ENCODE results near the gene BUB1B.

Gene BUB1B

DNA sequence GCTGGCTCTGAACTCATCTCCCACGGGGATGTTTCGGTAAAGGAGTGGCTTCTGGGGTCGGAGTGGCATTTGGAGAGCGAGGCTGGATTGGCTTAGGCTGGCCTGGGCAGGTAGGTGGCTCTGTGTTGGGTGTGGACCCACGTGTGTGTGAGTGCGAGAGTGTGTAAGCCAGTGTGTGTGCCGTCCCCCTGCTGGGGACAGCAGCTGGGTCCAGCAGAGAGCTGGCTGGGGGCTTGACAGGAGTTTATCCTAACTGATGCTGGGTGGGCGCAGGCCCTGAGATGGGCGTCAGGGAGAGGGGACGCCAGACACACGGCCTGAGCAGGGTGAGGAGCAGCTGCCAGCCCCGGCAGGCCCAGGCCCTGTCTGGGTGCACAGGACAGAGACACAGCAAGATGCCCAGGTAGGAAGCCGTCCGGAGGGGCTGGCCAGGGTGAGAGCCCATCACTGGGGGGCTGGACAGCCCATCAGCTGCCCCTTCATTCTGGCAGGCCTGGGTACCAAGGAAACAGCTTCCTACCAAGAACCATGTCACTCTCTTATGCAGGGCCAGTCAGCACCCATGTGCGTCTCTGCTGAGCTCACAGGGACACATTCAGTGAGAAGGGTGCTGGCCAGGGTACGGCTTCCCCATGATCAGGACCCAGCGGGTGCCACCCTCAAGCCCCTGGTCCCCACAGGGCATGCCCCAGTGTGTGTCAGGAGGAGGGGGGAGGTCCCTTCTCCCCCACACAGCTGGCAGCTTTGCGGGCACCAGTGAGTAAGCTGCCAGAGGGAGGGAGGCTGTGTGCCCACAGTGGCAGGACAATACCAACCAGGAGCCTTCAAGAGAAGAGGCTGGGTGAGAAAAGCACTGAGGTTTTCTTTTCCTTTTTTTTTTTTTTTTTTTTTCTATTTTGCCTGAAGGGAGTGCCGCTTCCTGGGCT lies 79.1 kb downstream of the BUB1B start:
- no peak for DNase-seq (ENCODE audit: low read depth in 3 of 3, low spot score in 1 of 3)

DNA sequence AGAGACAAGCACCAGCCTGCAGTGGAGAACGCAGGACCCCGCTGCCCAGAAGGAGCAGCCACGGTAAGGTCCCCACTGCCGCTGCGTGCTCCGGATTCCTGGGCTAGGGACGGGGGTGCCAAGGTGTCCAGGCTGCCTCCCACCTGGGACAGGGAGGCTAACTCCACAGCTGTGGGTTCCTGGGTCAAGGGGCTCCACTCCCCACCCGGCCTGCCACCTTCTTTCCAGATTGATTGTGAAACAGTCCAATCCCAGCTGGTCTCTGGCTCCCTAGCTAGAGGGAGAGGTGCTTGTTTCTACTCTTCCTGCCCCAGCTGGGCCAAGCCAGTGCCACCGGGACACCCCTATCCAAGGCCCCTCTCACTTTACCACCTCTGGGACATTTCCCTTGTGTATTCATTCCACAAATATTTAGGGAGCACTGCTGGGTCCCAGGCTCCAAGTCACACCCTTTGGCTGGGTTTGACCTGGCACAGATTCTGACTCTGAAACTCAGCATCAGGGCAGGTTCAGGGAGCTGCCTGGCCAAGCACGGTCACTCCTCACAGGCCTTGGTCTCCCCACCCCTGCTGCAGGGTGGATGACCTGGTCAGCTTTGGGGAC lies 79.9 kb downstream of the BUB1B start:
- DNase-seq (ENCODE audit: low read depth in 3 of 3, low spot score in 1 of 3), result no peak

DNA sequence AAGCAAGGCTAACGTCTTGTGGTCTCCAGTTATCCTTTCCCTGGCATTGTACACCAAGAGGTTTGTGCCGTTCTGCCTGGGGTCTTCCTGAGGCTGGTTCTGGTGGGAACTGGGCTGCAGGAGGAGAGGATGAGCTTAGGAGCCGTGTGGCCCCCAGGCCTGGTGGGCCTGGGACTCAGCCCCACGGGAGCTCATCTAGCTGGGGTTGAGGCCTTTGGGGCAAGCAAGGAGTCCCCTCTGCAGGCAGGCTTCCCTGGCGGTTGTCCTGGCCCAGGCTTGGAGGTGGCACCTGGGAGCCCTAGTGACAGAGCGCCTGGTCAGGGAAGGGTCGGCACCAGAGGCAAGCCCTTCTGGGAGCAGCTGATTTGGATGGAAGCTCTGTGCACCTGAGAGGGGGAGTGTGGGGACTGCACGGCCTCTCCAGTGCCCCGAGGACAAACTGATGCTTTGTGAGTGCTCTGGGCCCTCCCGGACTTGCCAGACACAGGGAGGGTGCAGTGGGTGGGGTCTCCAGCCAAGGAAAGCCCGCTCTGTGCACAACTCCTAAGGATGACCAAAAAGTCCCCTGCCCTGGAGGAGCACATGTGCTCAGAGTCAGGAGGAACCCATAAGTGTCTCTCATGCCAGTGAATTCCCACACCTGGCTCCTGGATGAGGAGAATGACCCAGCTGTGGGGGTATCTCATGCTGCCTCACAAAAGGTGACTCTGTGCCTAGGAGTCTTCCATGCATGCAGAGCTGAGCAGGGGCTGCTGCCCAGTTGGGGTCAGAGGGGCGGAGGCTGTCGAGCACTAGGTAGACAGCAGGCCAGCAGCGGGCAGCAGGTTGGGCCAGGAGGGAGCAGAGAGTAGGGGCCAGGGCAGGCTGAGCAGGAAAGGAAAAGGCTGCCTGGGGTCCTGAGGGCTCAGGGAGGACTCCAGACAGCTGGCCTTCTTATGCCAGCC lies 80.7 kb downstream of the BUB1B start:
- DNase-seq (ENCODE audit: low read depth in 3 of 3, low spot score in 1 of 3), result no peak

DNA sequence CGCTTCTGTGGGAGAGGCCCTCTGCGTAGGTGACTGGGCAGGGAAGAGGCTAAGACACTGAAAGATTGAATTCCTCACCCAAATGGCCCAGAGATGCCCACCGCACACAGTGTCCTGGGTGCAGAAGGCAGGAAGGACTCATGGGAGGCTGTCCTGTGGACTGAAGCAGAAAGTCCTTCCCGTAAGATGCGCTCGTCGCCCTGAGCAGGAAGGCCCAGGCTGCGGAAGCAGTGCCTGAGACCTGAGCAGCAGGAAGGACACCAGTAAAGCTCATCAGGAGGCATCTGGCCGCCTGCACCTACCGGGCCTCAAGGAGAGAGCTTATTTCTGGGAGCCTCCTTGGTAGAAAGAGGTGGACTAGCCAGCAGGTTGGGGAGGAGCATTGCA lies 81.3 kb downstream of the BUB1B start:
- DNase-seq (ENCODE audit: low read depth in 3 of 3, low spot score in 1 of 3), result no peak

DNA sequence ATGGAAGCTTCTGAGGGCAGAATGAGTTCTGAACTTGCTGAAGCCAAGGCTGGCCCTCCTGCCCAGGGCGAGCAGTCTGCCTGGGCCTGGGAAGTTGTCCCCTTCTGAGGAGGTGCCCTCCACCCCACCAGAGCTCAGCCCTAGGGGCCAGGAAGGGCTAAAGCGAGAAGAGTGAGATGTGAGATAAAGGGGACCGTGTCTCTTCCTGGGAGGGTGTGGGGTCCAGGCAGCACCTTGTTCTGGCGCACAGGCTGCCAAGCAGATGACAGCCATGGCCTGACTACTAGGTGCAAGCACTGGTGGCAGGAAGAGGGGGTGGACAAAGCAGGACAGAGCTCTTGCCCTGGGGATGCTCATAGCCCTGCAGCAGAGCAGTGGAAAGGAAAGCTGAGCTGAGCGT lies 81.7 kb downstream of the BUB1B start:
- no peak for DNase-seq (ENCODE audit: low read depth in 3 of 3, low spot score in 1 of 3)

DNA sequence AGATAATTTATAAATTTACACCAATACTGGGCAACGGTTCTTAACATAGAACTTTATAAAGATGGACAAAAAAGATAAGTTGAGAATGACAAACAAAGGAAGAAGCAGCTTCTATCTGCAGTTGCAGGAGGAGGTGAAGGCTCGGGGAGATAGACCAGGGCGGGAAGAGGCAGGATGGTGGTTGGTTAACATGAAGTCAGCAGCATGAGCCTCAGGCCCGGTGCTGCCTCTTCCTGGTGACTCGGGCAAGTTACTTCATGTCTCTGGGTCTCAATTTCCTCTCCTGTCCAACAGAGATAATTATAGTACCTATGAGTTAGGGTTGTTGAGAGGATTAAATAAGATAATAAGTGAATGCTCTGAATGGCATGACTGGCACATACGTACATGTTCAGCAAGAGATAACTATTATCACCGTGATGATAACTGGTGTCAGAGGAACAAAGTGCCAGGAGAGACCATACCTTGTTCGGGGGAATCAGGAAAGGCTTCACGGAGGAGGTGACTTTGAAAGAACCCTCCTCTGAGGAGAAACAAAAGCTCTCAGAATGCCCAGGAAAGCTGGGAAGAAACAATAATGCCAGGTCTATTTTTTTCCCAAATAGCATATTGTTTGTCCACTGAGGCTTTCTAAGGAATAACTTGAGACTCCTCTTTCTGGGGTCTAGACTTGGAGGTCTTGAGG lies 82.4 kb downstream of the BUB1B start:
- no peak for DNase-seq (ENCODE audit: low read depth in 3 of 3, low spot score in 1 of 3)

DNA sequence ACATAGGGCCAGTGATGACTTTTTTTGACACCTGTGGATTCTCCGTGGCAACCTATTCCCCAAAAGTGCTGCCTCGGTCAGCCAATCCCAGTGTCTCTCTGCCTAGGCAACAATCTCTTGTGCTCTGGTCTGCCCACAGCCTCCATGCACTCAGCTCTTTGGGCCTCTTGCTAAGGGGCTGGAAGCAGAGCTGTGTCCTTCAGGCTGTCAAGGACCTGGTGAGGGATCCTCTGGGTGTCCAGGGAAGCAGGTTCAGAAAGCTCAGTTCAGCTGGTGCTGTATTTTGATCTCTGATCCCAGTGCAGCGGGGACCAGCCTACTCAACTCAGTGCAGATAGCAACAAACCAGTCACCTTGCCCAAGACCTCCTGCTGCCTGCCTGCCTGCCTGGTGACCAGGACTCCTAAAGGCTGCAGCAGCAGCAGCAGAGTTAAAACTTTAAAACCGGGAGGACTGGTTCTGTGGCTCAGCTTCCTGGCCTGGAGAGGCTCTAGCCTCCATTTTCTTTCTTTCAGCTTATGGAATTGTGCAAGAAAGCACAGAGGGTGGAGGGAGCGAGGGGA lies 84.2 kb downstream of the BUB1B start:
- DNase-seq (ENCODE audit: low read depth in 3 of 3, low spot score in 1 of 3), result no peak

DNA sequence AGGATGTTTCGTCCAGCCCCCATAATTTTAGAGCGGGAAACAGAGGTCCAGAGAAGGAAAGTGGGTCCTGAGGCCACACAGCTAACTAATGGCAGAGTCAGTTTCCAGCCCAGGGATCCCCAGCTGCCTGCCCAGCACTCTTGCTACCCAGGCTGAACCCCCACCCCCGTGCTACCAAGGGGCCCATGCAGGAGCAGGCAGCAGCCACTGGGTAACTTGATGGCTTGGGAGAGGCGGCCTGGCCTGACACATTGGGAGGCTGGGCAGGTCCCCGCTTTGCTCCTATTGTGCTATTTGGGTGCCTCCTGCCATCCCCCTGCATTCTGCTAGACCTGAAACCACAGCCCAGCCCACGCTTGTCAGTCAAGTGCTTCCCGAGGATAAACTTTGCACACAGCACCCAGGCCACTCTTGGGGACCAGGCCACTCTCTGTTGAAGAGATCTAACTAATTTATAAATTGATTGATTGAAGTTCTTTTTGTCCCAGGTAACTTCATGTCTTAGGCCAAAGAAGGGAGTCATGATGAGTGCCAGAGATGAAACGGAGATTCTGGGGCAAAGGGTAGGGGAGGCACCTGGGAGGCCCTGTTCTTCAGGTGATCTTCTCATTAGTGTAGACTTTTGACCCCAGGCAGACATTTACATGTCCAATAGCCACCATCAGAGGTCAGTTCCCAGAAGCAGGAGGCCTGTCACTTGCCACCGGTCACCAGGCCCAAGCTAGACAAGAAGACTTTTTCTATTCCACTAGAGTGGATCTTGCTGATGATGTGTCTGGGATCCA lies 85.0 kb downstream of the BUB1B start:
- no peak for DNase-seq (ENCODE audit: low read depth in 3 of 3, low spot score in 1 of 3)

DNA sequence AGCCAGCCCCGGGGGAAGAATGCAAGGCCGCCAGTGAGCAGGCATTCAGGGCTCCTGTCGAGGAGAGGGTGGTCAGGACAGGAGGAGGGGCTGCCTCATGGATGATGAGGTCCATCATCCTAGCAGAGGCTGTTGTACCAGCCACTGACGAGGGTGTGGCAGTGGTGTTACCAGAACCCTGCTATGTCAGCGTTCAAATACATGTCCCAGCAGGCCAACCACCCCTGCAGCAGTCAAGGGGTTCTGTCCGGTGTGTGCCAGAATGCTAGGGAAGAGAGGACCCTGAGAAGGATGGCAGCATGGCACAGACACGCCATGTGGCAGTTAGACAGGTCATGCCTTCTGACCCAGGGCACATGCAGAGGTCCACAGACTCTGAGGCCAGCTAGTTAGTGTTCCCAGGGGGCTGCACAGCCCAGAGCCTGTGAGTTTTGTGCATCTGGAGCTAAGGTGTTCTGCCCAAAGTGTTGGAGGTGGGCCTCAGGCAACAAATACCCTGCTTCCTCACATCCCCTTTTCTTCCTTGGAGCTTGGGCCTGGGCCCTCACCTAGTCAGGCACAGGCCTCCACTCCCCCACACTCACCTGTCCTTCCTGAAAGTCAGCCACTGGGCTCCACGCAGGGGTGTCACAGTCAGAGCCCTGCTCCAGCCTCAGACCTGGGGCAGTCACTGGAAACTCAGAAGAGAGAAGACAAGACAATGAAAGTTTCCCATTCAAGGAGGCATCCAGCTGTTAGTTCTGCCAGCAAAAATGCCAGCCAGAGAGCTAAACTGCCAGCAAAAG lies 85.8 kb downstream of the BUB1B start:
- DNase-seq (ENCODE audit: low read depth in 3 of 3, low spot score in 1 of 3), result no peak

DNA sequence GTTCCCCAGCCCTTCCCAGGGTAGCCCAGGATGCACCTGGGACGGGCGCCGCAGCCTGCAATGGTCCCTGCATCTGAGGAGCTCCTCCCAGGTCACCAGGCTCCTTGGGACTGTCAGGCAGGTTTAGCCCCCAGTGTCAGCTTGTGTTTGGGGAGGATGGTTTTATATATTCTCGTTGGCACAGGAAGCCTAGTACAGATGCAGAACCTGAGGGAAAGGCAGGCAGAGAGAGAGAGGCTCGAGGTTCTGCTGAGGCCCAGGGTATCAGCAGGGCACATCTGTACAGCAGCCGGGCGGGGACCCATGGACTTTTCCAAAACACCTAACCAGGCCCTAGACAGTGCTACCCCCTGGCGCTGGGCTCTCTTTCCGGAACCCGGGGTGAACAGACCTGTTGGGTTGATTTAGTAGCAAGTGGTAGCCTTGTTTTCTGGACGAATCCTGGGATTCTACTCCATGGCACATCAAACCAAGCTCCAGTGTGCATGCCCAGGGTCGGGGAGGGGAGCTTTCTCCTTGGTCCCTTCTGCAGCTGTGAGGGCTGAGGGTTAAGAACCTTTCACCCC lies 86.6 kb downstream of the BUB1B start:
- no peak for DNase-seq (ENCODE audit: low read depth in 3 of 3, low spot score in 1 of 3)

DNA sequence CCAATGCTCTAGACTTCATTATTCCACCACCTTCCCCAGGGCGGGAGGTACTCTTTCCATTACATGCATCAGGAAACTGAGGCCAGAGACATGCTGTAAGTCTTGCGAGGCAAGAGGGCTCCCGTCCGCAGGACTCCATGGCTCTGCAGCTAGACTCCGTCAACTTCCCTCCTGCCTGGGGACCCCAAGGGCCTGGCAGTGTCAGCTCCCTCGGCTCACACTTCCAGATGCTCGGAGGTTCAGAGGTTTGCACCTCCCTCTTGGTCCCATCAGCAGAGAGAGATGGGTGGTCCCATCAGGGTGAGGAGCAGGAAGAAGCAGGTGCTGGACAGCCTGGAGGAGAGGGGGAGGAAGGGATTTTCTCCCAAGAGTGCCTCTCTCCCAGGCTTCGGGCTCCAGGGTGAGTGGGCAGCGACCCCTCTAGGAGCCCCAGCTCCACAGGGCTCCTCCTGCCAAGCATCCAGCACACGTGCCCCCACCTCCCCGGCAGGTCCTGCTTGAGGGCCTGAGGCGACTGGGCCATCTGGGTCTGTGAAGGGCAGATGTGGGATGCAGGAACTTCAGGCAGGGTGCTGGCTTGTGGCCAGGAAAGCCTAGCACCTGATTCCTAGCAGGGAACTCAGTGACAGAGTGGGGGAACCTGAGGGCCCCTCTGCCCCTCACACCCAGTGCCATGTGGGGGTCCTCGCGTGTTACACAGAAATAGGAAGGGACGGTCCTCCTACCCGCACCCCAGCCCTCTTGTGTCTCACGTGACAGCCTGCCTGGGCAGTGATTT lies 87.3 kb downstream of the BUB1B start:
- no peak for DNase-seq (ENCODE audit: low read depth in 3 of 3, low spot score in 1 of 3)

DNA sequence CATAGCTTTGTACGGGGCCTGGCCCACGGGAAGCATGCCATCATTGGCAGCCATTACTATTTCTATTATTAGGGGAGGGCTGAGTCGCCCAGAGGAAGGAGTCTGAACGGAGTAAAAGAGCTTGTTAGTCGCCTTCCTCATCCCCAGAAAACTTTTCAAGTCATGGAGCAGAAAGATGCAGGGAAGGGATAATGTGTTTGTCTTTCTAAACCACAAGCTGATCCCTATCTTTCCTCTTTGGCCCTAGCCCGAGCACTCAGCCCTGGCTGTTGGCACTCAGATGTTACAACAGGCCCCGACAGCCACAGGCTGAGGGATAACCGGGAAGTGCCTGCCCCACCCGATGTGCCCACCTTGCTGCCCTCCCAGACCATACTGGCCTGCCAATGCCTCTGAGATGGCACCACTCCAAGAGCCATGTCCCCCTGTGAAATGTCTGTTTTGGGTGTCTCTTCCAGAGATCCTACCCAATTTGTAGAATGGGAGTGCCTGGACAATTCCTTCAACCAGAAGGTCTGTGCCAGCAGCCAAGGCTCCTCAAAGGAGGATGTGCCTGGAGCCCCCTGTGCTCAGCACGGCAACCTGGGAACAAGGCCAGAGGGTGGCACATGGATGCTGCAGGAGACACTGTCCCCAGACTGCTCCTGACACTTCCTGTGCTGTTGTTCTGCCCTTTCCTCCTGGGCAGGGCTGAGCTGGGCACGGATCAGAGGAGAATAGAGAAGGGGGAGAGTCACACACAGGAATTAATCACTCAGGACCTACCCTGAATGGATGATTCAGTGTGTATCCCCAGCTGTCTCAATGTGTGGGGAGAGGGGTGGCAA lies 88.8 kb downstream of the BUB1B start:
- DNase-seq (ENCODE audit: low read depth in 3 of 3, low spot score in 1 of 3), result no peak

DNA sequence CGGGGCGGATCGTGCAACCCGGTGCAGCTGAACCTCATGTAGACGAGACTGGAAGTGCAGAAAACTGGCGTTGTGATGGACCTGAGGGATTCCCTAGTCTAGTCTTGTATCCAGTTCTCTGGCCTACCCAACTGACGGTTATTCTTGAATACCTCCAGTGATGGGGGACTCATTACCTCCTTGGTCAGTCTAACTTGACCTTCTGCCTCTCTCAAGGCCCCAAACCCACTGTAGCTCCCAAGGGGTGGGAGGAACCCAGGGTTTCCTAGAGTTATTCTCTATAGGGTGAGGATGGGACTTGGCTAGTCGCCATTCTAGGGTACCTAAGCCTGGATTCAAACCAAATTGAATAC lies 89.4 kb downstream of the BUB1B start:
- no peak for DNase-seq (ENCODE audit: low read depth in 3 of 3, low spot score in 1 of 3)

DNA sequence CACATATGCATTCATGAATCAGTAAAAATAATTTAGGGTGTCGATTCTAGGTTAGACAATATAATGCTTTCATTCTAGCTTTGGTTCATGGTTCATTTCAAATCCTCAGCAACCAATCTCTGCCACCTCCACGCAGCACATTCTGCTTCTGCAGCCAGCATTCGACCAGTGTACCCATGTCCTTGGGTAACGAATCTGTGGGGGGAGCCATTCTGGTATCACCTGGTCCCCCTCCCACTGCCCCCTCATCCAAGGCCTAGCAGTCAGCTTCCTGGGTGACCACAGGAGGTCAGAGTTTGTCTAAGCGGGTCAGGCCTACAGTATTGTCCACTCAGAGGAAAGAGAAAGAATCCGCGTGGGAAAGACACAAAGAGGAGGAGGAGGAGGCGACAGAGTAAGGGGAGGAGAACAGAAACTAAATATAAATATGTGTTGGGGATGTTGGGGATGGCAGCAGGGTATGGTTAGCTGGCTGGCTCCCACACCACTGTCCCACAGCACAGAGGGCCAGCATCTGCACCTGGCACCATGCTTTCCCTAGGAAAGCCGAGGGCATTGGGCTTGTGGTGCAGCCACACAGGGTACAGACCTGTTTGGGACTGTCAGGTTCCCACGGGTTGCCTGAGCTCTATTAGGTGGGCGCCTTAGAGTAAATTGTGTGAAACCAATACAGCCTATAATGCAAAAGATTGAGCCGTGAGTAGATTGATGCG lies 90.1 kb downstream of the BUB1B start:
- DNase-seq (ENCODE audit: low read depth in 3 of 3, low spot score in 1 of 3), result no peak

DNA sequence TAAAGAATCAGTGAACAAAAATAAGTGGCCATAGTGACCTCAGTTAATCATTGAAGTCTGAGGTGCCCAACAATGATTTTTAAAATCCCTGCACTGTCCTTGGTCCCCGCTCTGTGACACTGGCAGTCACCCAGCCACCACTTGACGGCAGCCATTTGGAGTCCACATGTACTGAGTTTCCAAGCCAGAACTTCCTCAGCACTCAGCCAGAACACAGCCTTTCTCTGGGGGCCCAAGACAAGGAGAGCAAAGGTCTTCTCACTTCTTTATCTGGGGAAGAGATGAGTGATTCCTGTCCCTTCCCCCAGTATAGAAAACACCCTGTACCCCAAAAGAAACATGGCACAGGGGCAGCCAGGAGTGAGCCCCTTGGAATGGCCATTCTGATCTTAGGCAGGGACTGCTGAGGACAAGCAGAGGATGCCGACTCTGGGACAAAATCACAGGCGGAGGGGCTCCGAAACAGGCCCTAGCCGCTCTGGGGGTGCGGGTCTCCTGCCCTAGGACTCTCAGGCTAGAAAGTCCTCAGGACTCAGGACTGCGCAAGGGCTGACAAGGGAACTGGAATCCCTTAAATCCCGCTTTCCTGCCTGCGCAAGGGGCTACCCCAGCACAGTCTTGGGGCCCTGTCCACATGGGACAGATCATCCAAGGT lies 90.7 kb downstream of the BUB1B start:
- no peak for DNase-seq (ENCODE audit: low read depth in 3 of 3, low spot score in 1 of 3)

DNA sequence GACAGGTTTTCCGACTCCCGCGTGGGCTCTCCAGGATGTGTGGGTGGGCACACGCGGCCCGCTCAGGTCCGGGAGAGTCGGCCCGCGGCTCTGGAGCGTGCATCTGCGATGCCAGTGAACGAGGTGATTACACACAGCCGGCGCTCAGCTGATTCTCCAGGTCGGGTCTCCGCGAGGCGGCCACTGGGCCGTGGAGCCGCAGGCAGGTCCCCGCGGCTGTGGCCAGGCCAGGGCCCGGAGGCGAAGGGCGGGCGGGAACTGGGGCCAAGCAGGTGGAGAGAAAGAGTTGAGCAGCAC lies 91.2 kb downstream of the BUB1B start:
- DNase-seq (ENCODE audit: low read depth in 3 of 3, low spot score in 1 of 3), result no peak
